Upper lobe of right lung (tissue), 1 donor: ENCODE data around the gene GNB3. TPM values are rescaled to one million over a fixed set of nuclear protein-coding genes. Genes with fewer than 3 reads are reported as not detected.
"Not testable (repeated sequence)": the region's sequence is repeated elsewhere in the genome, so short reads cannot be mapped to it uniquely, and the experiment has no call there.

Experiments
- ATAC-seq: fragments of 200-7000 bp; cut with Tn5 transposase; one replicate; pipeline ENCODE4 v1.9.1; 2020; ENCODE audit warnings: mild to moderate bottlenecking, moderate library complexity
- DNase-seq: peaks from one replicate; pipeline ENCODE4 v3.0.0-alpha.2; 2020
- H3K27ac ChIP-seq: fragments of 200-600 bp; one replicate; pipeline ENCODE4 v1.8.0; 2022
- H3K27me3 ChIP-seq: fragments of 200-600 bp; one replicate; pipeline ENCODE4 v1.8.0; 2022; ENCODE audit warnings: mild to moderate bottlenecking
- H3K36me3 ChIP-seq: fragments of 200-600 bp; one replicate; pipeline ENCODE4 v1.8.0; 2022
- H3K4me1 ChIP-seq: fragments of 200-600 bp; one replicate; pipeline ENCODE4 v1.8.0; 2022
- H3K4me3 ChIP-seq: fragments of 200-600 bp; one replicate; pipeline ENCODE4 v1.8.0; 2022; ENCODE audit warnings: mild to moderate bottlenecking
- H3K9me3 ChIP-seq: fragments of 200-600 bp; one replicate; pipeline ENCODE4 v1.8.0; 2022
- CTCF ChIP-seq: fragments of 200-600 bp; IDR thresholded peaks from one replicate; pipeline ENCODE4 v1.8.0; 2022; ENCODE audit warnings: antibody characterized with exemption
- intact Hi-C: fragments of 100-400 bp; cut with DNase I; formaldehyde crosslinking; loops from one replicate; pipeline ENCODE4 v1.11.0; 2022
- total RNA-seq: library from RNA; stranded (reverse); fragmentation: NEBNext Ultra II Directional; extraction: Animal tissue kit (Norgen Biotek cat#: 25700); gene quantifications from one replicate; pipeline ENCODE4 v1.2.1, GENCODE V29; 2021
- donor health status: DM: no; HTN: yes; CAD: no; lungs with severe emphysema.

Gene GNB3
- total RNA-seq, 1 donor from 2014 or later, result 0.32 TPM

- Histone ChIP-seq H3K4me1 (peaks cover 36% of the 10 kb centered on the region), H3K27ac (peak overlapping the region; percentile 89)
Observed at GRCh38 chr12:6872073-6873048, 31.6 kb downstream of the GNB3 start.

GRCh38 chr12:6873094-6874014 is 32.6 kb downstream of the GNB3 start, which contains the start of gene SPSB2:
SPSB2 (minus strand) TSS chr12:6873303; CDS start chr12:6872901, 402 bp downstream.
- H3K4me1 ChIP-seq, result peaks cover 34% of the 10 kb centered on the region
- no peak for TF ChIP-seq CTCF
- intact Hi-C loops, result loop anchor here (10.0 kb wide), 1 partner anchor 61 kb away; no protein-coding TSS in a partner anchor

More at GRCh38 chr12:6872073-6873048, 31.6 kb downstream of the GNB3 start:
- Histone ChIP-seq H3K36me3 (peaks cover 33% of the 10 kb centered on the region), H3K27me3 (no peaks in the 10 kb centered on the region), H3K9me3 (no peaks in the 10 kb centered on the region), H3K4me3 (peak overlapping the region; percentile 96)
- DNase-seq (peak; percentile 94), ATAC-seq (peak; percentile 75)
- peak; percentile 97 for TF ChIP-seq CTCF
- intact Hi-C loops, result loop anchor here (10.0 kb wide), 1 partner anchor 62 kb away; no protein-coding TSS in a partner anchor

DNA sequence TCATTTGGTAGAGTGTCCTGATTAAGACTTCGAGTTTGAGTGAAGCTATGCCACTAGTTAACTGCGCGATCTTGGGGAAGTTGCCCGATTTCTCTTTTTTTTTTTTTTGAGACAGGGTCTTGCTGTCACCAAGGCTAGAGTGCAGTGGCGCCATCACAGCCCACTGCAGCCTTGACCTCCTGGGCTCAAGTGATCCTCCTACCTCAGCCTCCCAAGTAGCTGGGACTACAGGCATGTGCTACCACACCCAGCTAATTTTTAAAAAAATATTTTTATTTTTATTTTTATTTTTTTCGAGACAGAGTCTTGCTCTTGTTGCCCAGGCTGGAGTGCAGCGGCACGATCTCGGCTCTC is 33.3 kb downstream of the GNB3 start:
- intact Hi-C loops, result loop anchor here (10.0 kb wide), 1 partner anchor 61 kb away; no protein-coding TSS in a partner anchor
- not testable (repeated sequence) for DNase-seq, H3K27me3 ChIP-seq, ATAC-seq, H3K9me3 ChIP-seq
- H3K4me1 ChIP-seq, result peaks cover 27% of the 10 kb centered on the region
- peaks cover 33% of the 10 kb centered on the region for H3K36me3 ChIP-seq
- peak overlapping the region; percentile 96 for H3K4me3 ChIP-seq
- H3K27ac ChIP-seq, result peak overlapping the region; percentile 89

More at GRCh38 chr12:6873094-6874014, 32.6 kb downstream of the GNB3 start, which contains the start of gene SPSB2:
- Histone ChIP-seq H3K9me3 (no peaks in the 10 kb centered on the region), H3K4me3 (peak within 1 kb of the TSS; percentile 96), H3K27me3 (no peaks in the 10 kb centered on the region), H3K27ac (peak within 1 kb of the TSS; percentile 89), H3K36me3 (peaks cover 33% of the 10 kb centered on the region)
- peak; percentile 100 for DNase-seq
- peak; percentile 94 for ATAC-seq

DNA sequence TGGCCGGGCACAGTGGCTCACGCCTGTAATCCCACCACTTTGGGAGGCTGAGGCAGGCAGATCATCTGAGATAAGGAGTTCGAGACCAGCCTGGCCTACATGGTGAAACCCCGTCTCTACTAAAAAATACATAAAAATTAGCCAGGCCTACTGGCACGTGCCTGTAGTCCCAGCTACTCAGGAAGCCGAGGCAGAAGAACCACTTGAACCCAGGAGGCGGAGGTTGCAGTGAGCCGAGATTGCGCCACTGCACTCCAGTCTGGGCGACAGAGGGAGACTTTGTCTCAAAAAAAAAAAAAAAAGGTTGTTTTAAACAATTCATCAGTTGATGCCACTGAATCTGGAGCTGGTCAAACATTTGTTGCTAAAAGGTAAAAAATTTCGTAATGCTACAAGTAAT is 39.1 kb downstream of the GNB3 start:
- not testable (repeated sequence) for H3K9me3 ChIP-seq, H3K27me3 ChIP-seq, H3K4me3 ChIP-seq, H3K4me1 ChIP-seq
- ATAC-seq, result peak; percentile 26
- Histone ChIP-seq H3K27ac (peak overlapping the region; percentile 68), H3K36me3 (peaks cover 21% of the 10 kb centered on the region)
- intact Hi-C loops, result loop anchor here (10.0 kb wide), 1 partner anchor 55 kb away; no protein-coding TSS in a partner anchor
- DNase-seq, result peak; percentile 81

DNA sequence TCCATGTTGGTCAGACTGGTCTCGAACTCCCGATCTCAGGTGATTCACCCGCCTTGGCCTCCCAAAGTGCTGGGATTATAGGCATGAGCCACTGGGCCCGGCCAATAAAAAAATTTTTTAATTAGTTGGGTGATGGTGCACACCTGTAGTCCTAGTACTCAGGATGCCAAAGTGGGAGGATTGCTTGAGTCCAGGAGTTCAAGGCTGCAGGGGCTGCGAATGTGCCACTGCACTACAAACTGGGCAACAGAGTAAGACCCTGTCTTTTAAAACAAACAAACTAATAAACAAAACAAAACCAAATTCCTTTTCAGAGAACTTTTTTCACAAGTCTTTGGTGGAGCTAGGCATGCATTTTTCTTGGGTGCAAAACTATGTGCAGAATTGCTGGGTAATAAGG is 42.5 kb downstream of the GNB3 start:
- Histone ChIP-seq H3K9me3 (no peaks in the 10 kb centered on the region), H3K36me3 (peaks cover 16% of the 10 kb centered on the region), H3K4me1 (peaks cover 8% of the 10 kb centered on the region), H3K27me3 (no peaks in the 10 kb centered on the region), H3K27ac (no peak overlapping the region), H3K4me3 (no peak overlapping the region)
- intact Hi-C loops, result no loop called here
- ATAC-seq (no peak), DNase-seq (no peak)
- no peak for TF ChIP-seq CTCF

DNA sequence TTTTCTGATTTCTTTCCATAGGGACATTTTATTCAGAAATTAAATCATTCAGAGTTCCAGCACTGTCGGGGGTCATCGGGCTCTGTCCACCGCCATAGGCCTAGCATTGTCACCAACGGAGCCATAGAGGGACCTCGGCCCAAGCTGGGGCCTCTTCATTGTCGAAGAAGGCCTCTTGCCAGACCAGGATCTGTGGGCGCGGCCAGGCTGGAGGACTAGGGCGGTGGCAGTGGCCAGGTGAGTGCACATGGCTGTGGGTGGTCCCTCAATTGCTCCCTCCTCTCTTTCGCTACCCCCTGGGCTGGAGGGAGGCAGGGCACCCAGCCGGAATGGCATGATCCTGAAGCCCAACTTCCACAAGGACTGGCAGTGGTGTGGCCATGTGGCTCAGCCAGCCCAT is 43.0 kb downstream of the GNB3 start:
- Histone ChIP-seq H3K9me3 (no peaks in the 10 kb centered on the region), H3K4me3 (no peak overlapping the region), H3K27ac (no peak overlapping the region), H3K36me3 (peaks cover 16% of the 10 kb centered on the region), H3K4me1 (peaks cover 8% of the 10 kb centered on the region), H3K27me3 (no peaks in the 10 kb centered on the region)
- intact Hi-C loops, result no loop called here
- DNase-seq, result no peak
- ATAC-seq, result no peak
- TF ChIP-seq CTCF, result no peak
